Measurements from ENCODE around the gene LRIG3.

LRIG3 gene

GRCh38 chr12:58932806-58933681 lies 12.7 kb upstream of the LRIG3 start:
- no peak for DNase-seq (ENCODE audit: low spot score)

- DNase-seq (ENCODE audit: low spot score), result no peak
These were observed 11.2 kb upstream of the LRIG3 start for GRCh38 chr12:58931518-58931917.

- no peak for DNase-seq (ENCODE audit: low spot score)
These were observed 10.5 kb upstream of the LRIG3 start for GRCh38 chr12:58930770-58931324.

GRCh38 chr12:58927120-58927519 lies 6.8 kb upstream of the LRIG3 start:
- no peak for DNase-seq (ENCODE audit: low spot score)

GRCh38 chr12:58926586-58926985 lies 6.3 kb upstream of the LRIG3 start:
- DNase-seq (ENCODE audit: low spot score), result no peak

- no peak for DNase-seq (ENCODE audit: low spot score)
These were observed 5.4 kb upstream of the LRIG3 start for GRCh38 chr12:58925751-58926150.

GRCh38 chr12:58925111-58925611 lies 4.9 kb upstream of the LRIG3 start:
- no peak for DNase-seq (ENCODE audit: low spot score)

GRCh38 chr12:58924652-58925051 lies 4.3 kb upstream of the LRIG3 start:
- DNase-seq (ENCODE audit: low spot score), result no peak

- no peak for DNase-seq (ENCODE audit: low spot score)
These were observed 3.5 kb upstream of the LRIG3 start for GRCh38 chr12:58923781-58924180.

GRCh38 chr12:58922849-58923248 lies 2.5 kb upstream of the LRIG3 start:
- DNase-seq (ENCODE audit: low spot score), result no peak

GRCh38 chr12:58920961-58921861 lies 907 bp upstream of the LRIG3 start:
- DNase-seq (ENCODE audit: low spot score), result no peak

- DNase-seq (ENCODE audit: low spot score), result peak; percentile 57
These were observed 838 bp downstream of the LRIG3 start for GRCh38 chr12:58919231-58920101.

GRCh38 chr12:58918469-58918844 lies 1.8 kb downstream of the LRIG3 start:
- peak; percentile 8 for DNase-seq (ENCODE audit: low spot score)

- peak; percentile 3 for DNase-seq (ENCODE audit: low spot score)
These were observed 2.4 kb downstream of the LRIG3 start for GRCh38 chr12:58917699-58918468.

- no peak for DNase-seq (ENCODE audit: low spot score)
These were observed 3.3 kb downstream of the LRIG3 start for GRCh38 chr12:58916921-58917511.

GRCh38 chr12:58916161-58916621 lies 4.1 kb downstream of the LRIG3 start:
- no peak for DNase-seq (ENCODE audit: low spot score)

- no peak for DNase-seq (ENCODE audit: low spot score)
These were observed 4.7 kb downstream of the LRIG3 start for GRCh38 chr12:58915634-58916033.

- no peak for DNase-seq (ENCODE audit: low spot score)
These were observed 5.3 kb downstream of the LRIG3 start for GRCh38 chr12:58915037-58915436.

GRCh38 chr12:58914457-58914856 lies 5.8 kb downstream of the LRIG3 start:
- DNase-seq (ENCODE audit: low spot score), result no peak

- no peak for DNase-seq (ENCODE audit: low spot score)
These were observed 12.9 kb downstream of the LRIG3 start for GRCh38 chr12:58907391-58907790.
